GM13976 (cell line): ENCODE measurements around the gene LAMA1.

Experiments
- DNase-seq: peaks from one replicate; pipeline ENCODE4 v3.0.0; 2012; ENCODE audit warnings: low spot score
- in situ Hi-C: fragments of 300-500 bp; cut with MboI; formaldehyde crosslinking; loops from one replicate; pipeline ENCODE4 v1.12.0; 2022; ENCODE audit warnings: low sequenced_read_pairs, mixed read lengths, inconsistent platforms; ENCODE audit not compliant: unreplicated experiment
- TF ChIP-seq, protein P1 (sequence below): IDR thresholded peaks from 2 replicates; pipeline ENCODE4 v1.5.1; 2012; ENCODE audit warnings: borderline replicate concordance, mild to moderate bottlenecking; ENCODE audit not compliant: insufficient read depth; ENCODE audit errors: extremely low read depth, missing control alignments, control extremely low read depth

Gene LAMA1

GRCh38 chr18:6950641-6951040 is 167.0 kb downstream of the LAMA1 start:
- in situ Hi-C loops = no loop called here
- no peak for DNase-seq
- TF ChIP-seq, protein P1, sequence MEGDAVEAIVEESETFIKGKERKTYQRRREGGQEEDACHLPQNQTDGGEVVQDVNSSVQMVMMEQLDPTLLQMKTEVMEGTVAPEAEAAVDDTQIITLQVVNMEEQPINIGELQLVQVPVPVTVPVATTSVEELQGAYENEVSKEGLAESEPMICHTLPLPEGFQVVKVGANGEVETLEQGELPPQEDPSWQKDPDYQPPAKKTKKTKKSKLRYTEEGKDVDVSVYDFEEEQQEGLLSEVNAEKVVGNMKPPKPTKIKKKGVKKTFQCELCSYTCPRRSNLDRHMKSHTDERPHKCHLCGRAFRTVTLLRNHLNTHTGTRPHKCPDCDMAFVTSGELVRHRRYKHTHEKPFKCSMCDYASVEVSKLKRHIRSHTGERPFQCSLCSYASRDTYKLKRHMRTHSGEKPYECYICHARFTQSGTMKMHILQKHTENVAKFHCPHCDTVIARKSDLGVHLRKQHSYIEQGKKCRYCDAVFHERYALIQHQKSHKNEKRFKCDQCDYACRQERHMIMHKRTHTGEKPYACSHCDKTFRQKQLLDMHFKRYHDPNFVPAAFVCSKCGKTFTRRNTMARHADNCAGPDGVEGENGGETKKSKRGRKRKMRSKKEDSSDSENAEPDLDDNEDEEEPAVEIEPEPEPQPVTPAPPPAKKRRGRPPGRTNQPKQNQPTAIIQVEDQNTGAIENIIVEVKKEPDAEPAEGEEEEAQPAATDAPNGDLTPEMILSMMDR = no peak

GRCh38 chr18:6949800-6950586 is 167.6 kb downstream of the LAMA1 start:
- in situ Hi-C loops = no loop called here
- DNase-seq = no peak
- TF ChIP-seq, protein P1 = no peak

DNA sequence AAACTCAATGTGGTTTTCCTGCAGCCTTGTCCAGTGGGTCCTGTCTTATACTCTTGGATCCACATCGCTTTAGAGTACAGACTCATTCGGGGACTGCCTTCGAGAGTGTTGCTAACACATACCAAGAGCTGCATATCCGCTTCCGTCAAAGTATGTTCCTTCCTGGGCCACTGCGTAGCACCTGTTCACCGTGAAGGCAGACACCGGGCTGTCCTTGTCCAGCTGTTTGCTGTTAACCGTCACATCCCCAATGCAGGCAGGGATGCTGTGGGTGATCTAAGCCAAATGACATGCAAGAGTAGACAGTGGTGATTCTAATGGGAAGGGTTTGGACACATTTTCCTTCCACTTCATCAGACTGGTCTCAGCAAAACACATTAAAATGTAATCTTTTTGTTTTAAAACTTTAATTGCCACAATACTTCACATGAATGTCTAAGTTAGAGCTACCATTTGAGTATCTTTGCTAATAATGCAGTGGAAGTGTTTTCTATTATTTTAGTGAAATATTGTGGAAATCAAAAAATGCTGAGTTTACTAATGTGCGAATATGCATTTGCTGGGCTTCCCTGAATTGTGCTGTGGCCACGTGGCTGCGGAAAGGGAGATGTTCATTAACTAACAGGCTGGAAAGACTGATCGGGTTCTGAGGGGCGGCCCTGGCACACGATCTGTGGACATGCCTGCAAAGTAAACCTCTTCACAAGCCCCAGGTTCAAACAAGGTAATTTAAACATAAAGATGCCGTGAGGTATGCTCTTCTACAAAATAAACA is 169.1 kb downstream of the LAMA1 start:
- in situ Hi-C loops = no loop called here
- DNase-seq = no peak

DNA sequence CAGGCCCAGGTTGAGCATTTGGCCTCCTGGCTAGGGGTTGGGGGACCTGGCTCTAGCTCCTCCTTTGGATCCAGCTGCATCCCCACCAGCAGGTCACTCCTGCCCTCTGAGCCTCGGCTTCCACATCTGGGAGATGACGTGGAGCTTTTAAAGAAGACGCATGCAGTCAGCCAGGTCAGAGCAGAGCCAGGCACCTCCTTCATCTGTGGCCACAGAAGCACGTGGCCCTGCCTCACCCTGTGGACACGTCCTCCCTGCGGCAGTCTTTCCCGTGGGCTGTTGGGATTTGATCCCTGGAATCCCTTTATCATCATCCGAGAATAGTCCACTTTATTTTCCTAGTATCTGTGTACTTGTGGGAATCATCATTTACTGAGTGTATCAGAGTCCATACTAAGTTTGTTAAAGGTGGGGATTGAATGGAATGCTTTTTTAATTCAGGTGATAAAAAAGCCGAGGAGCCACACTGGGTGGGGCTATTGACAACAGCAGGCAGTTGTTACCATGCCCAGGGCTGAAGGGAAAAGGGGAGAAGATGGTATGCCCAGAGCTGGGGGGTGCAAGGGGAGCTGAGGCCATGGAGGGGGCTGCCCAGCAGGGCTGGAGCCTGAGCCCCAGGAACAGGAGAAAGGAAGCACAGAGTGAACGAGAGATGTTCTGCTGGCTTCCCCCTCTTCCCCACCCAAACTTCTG is 170.1 kb downstream of the LAMA1 start:
- TF ChIP-seq, protein P1 = no peak
- in situ Hi-C loops = no loop called here
- DNase-seq = no peak

More for the DNA sequence above, 169.1 kb downstream of the LAMA1 start:
- TF ChIP-seq, protein P1 = no peak

- in situ Hi-C loops = no loop called here
- DNase-seq = no peak
- TF ChIP-seq, protein P1 = no peak
These were observed 174.5 kb downstream of the LAMA1 start for GRCh38 chr18:6943143-6943542.

- TF ChIP-seq, protein P1 = no peak
- in situ Hi-C loops = no loop called here
- no peak for DNase-seq
These were observed 174.9 kb downstream of the LAMA1 start for GRCh38 chr18:6942742-6943141.
